GM12864 (cell line): Measurements from ENCODE around the gene TMEM87A.

Experiments used
- DNase-seq: peaks from one replicate; pipeline ENCODE4 v3.0.0-alpha.2; 2011; ENCODE audit warnings: low read depth
- H3K4me3 ChIP-seq: 2 replicates; pipeline ENCODE4 v1.5.1; 2011; ENCODE audit warnings: mild to moderate bottlenecking, low read depth, low read length, control low read depth
- TF ChIP-seq, protein P1 (sequence below): IDR thresholded peaks from 2 replicates; pipeline ENCODE4 v1.5.1; 2011; ENCODE audit warnings: low read depth, mild to moderate bottlenecking, moderate library complexity, low read length, control low read depth, inconsistent platforms; ENCODE audit errors: missing control alignments

Gene TMEM87A

DNA sequence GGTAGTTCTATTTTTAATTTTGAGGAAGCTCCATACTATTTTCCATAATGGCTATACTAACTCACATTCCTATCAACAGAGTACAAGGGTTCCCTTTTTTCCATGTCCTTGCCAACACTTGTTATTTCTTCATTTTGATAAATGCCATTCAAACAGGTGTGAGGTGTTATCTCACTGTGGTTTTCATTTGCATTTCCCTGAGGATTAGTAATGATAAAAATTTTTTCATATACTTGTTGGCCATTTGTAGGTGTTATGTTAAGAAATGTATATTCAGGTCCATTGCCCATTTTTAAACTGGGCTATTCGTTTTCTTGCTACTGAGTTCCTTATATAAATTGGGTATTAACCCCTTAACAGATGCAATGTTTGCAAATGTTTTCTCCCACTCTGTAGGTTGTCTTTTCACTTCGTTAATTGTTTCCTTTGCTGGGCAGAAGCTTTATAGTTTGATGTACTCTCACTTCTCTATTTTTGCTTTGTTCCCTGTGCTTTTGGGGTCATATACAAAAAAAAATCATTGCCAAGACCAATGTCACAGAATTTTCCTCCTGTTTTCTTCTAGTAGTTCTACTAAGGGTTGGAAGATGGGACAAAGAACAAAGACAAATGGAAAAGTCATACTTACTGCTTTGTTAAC, 54.2 kb downstream of the TMEM87A start:
- TF ChIP-seq, protein P1, sequence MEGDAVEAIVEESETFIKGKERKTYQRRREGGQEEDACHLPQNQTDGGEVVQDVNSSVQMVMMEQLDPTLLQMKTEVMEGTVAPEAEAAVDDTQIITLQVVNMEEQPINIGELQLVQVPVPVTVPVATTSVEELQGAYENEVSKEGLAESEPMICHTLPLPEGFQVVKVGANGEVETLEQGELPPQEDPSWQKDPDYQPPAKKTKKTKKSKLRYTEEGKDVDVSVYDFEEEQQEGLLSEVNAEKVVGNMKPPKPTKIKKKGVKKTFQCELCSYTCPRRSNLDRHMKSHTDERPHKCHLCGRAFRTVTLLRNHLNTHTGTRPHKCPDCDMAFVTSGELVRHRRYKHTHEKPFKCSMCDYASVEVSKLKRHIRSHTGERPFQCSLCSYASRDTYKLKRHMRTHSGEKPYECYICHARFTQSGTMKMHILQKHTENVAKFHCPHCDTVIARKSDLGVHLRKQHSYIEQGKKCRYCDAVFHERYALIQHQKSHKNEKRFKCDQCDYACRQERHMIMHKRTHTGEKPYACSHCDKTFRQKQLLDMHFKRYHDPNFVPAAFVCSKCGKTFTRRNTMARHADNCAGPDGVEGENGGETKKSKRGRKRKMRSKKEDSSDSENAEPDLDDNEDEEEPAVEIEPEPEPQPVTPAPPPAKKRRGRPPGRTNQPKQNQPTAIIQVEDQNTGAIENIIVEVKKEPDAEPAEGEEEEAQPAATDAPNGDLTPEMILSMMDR, result no peak
- no peak for DNase-seq
- no peak overlapping the region for H3K4me3 ChIP-seq

- H3K4me3 ChIP-seq, result no peak overlapping the region
- TF ChIP-seq, protein P1, result no peak
- DNase-seq, result no peak
These were observed 55.7 kb downstream of the TMEM87A start for GRCh38 chr15:42217568-42217967.

- no peak overlapping the region for H3K4me3 ChIP-seq
- no peak for DNase-seq
- TF ChIP-seq, protein P1, result no peak
These were observed 57.1 kb downstream of the TMEM87A start for GRCh38 chr15:42215913-42216829.

DNA sequence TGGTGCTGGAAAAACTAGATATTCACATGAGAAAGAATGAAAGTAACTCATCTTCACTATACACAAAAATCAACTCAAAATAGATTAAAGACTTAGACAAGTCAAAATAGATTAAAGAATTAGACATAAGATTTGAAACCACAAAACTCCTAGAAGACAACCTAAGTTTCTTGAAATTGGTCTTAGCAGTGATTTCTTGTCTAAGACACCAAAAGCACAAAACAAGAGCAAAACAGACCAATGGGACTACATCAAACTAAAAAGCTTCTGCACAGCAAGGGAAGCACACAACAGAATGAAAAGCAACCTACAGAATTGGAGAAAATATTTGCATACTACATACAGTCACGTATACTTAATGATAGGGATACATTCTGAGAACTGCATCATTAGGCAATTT, 58.6 kb downstream of the TMEM87A start:
- TF ChIP-seq, protein P1, result no peak
- H3K4me3 ChIP-seq, result no peak overlapping the region
- DNase-seq, result no peak

- no peak overlapping the region for H3K4me3 ChIP-seq
- TF ChIP-seq, protein P1, result no peak
- no peak for DNase-seq
These were observed 59.7 kb downstream of the TMEM87A start for GRCh38 chr15:42213511-42213910.

- no peak overlapping the region for H3K4me3 ChIP-seq
- TF ChIP-seq, protein P1, result no peak
- DNase-seq, result no peak
These were observed 62.5 kb downstream of the TMEM87A start for GRCh38 chr15:42210696-42211095.
